DND-41 (cell line): ENCODE measurements around the gene PARVA.

ENCODE experiments used
- ATAC-seq: fragments of 200-7000 bp; cut with Tn5 transposase; 3 replicates; pipeline ENCODE4 v1.9.1; 2021; ENCODE audit warnings: low read depth; ENCODE audit not compliant: insufficient read depth
- DNase-seq: peaks from one replicate; pipeline ENCODE4 v3.0.0-alpha.2; 2020
- H2AFZ ChIP-seq: 2 replicates; pipeline ENCODE4 v1.6.0; 2012; ENCODE audit warnings: low read depth, low read length
- H3K27ac ChIP-seq: 2 replicates; pipeline ENCODE4 v1.5.1; 2012; ENCODE audit warnings: low read length, inconsistent platforms
- H3K27me3 ChIP-seq: fragments of 200-600 bp; sonication (generic); 2 replicates; pipeline ENCODE4 v1.6.0; 2012; ENCODE audit warnings: low read length, mild to moderate bottlenecking, inconsistent platforms; ENCODE audit not compliant: insufficient read depth, poor library complexity
- H3K36me3 ChIP-seq: 2 replicates; pipeline ENCODE4 v1.5.1; 2012; ENCODE audit warnings: low read length, inconsistent platforms; ENCODE audit not compliant: insufficient read depth
- H3K4me1 ChIP-seq: 2 replicates; pipeline ENCODE4 v1.5.1; 2012; ENCODE audit warnings: mild to moderate bottlenecking, low read length; ENCODE audit not compliant: insufficient read depth
- H3K4me2 ChIP-seq: 2 replicates; pipeline ENCODE4 v1.6.0; 2012; ENCODE audit warnings: mild to moderate bottlenecking, moderate library complexity, low read length, inconsistent platforms; ENCODE audit not compliant: insufficient read depth
- H3K4me3 ChIP-seq, 2 experiments: fragments of 200-600 bp in 1 of 2; shearing (Covaris generic) in 1 of 2; 2 replicates each; pipeline ENCODE4 v1.5.1; 2012 to 2016; ENCODE audit warnings: inconsistent platforms in 2 of 2, low read length in 2 of 2, mild to moderate bottlenecking in 2 of 2, low read depth in 1 of 2, moderate library complexity in 1 of 2
- H3K79me2 ChIP-seq: 2 replicates; pipeline ENCODE4 v1.6.0; 2012; ENCODE audit warnings: low read length, inconsistent platforms; ENCODE audit not compliant: insufficient read depth
- H3K9ac ChIP-seq: 2 replicates; pipeline ENCODE4 v1.6.0; 2012; ENCODE audit warnings: low read depth, mild to moderate bottlenecking, inconsistent platforms, low read length, moderate library complexity
- H3K9me3 ChIP-seq: 2 replicates; pipeline ENCODE4 v1.5.1; 2012; ENCODE audit warnings: low read length, moderate library complexity, mild to moderate bottlenecking, inconsistent platforms; ENCODE audit not compliant: insufficient read depth, severe bottlenecking
- H4K20me1 ChIP-seq: 2 replicates; pipeline ENCODE4 v1.6.0; 2012; ENCODE audit warnings: low read length; ENCODE audit not compliant: insufficient read depth
- CTCF ChIP-seq: IDR thresholded peaks from 2 replicates; pipeline ENCODE4 v1.5.1; 2012; ENCODE audit warnings: borderline replicate concordance, low read length, moderate library complexity, mild to moderate bottlenecking; ENCODE audit not compliant: poor library complexity, severe bottlenecking; ENCODE audit errors: extremely low read depth
- EZH2 ChIP-seq: IDR thresholded peaks from 3 replicates; pipeline ENCODE4 v1.6.1; 2012; ENCODE audit warnings: borderline replicate concordance, low read depth, mild to moderate bottlenecking, moderate library complexity, low read length, inconsistent platforms; ENCODE audit not compliant: severe bottlenecking

PARVA gene

GRCh38 chr11:12546660-12547059 lies 169.3 kb downstream of the PARVA start:
- TF ChIP-seq CTCF (no peak), EZH2 (no peak)
- Histone ChIP-seq H3K36me3 (no peaks in the 10 kb centered on the region), H3K27me3 (peaks cover 4% of the 10 kb centered on the region), H2AFZ (no peak overlapping the region), H3K9ac (no peak overlapping the region), H3K4me2 (no peak overlapping the region), H3K9me3 (no peaks in the 10 kb centered on the region), H3K79me2 (no peaks in the 10 kb centered on the region), H3K27ac (no peak overlapping the region), H4K20me1 (no peaks in the 10 kb centered on the region), H3K4me1 (no peaks in the 10 kb centered on the region), H3K4me3 (no peak overlapping the region)
- DNase-seq (no peak), ATAC-seq (no peak)

GRCh38 chr11:12547953-12548650 lies 170.7 kb downstream of the PARVA start:
- Histone ChIP-seq H3K36me3 (no peaks in the 10 kb centered on the region), H3K4me1 (no peaks in the 10 kb centered on the region), H2AFZ (no peak overlapping the region), H3K4me3 (no peak overlapping the region), H3K9me3 (no peaks in the 10 kb centered on the region), H3K9ac (no peak overlapping the region), H3K4me2 (no peak overlapping the region), H3K79me2 (no peaks in the 10 kb centered on the region), H3K27ac (no peak overlapping the region), H3K27me3 (peaks cover 4% of the 10 kb centered on the region), H4K20me1 (no peaks in the 10 kb centered on the region)
- TF ChIP-seq CTCF (no peak), EZH2 (no peak)
- ATAC-seq (no peak), DNase-seq (no peak)

GRCh38 chr11:12552692-12553091 lies 175.3 kb downstream of the PARVA start:
- Histone ChIP-seq H3K4me3 (no peak overlapping the region), H3K27ac (no peak overlapping the region), H3K4me1 (no peaks in the 10 kb centered on the region), H3K9me3 (no peaks in the 10 kb centered on the region), H3K9ac (no peak overlapping the region), H3K36me3 (no peaks in the 10 kb centered on the region), H4K20me1 (no peaks in the 10 kb centered on the region), H3K27me3 (no peaks in the 10 kb centered on the region), H3K4me2 (no peak overlapping the region), H3K79me2 (no peaks in the 10 kb centered on the region), H2AFZ (no peak overlapping the region)
- DNase-seq = no peak
- ATAC-seq = no peak
- TF ChIP-seq EZH2 = no peak
- TF ChIP-seq CTCF = no peak
